Activated naive CD4-positive, alpha-beta T cell treated with anti-CD3 and anti-CD28 coated beads for 36 hours (primary cell): ENCODE measurements around the gene NOP53. TPM values are rescaled to one million over a fixed set of nuclear protein-coding genes. Genes with fewer than 3 reads are reported as not detected.
A peak's percentile ranks its signal among the peaks of the same experiment; 100 is the strongest.
"Not testable (repeated sequence)": the region's sequence is repeated elsewhere in the genome, so short reads cannot be mapped to it uniquely, and the experiment has no call there.

Experiments used
- CTCF ChIA-PET: fragments of 350-600 bp; sonication (Branson Sonifier 250); formaldehyde crosslinking; loops from one replicate; lab custom pipeline; 2021; ENCODE audit warnings: antibody characterized with exemption; lab: Charles Lee
- DNase-seq: peaks from one replicate; pipeline ENCODE4 v3.0.0-alpha.2; 2020
- H3K27ac Mint-ChIP-seq: one replicate; pipeline ENCODE4 v1.8.0; 2021; ENCODE audit warnings: mild to moderate bottlenecking, mixed read lengths
- H3K27me3 Mint-ChIP-seq: one replicate; pipeline ENCODE4 v1.8.0; 2021; ENCODE audit warnings: low read depth, mixed read lengths
- H3K36me3 Mint-ChIP-seq: one replicate; pipeline ENCODE4 v1.8.0; 2021; ENCODE audit warnings: low read depth, mixed read lengths
- H3K4me1 Mint-ChIP-seq: one replicate; pipeline ENCODE4 v1.8.0; 2021; ENCODE audit warnings: low read depth, mixed read lengths
- H3K4me3 Mint-ChIP-seq: one replicate; pipeline ENCODE4 v1.8.0; 2021; ENCODE audit warnings: mild to moderate bottlenecking, moderate library complexity, mixed read lengths
- H3K9me3 Mint-ChIP-seq: one replicate; pipeline ENCODE4 v1.8.0; 2021; ENCODE audit warnings: mixed read lengths
- intact Hi-C: fragments of 100-400 bp; cut with micrococcal nuclease; formaldehyde crosslinking; loops from one replicate; pipeline ENCODE4 v1.15.1; 2023
- total RNA-seq, 2 experiments: library from RNA; stranded (reverse); gene quantifications; one replicate each; pipeline ENCODE4 v1.2.3, GENCODE V29; 2021

NOP53 gene
- total RNA-seq, 2 experiments from 2014 or later, result 274 to 300 TPM

DNA sequence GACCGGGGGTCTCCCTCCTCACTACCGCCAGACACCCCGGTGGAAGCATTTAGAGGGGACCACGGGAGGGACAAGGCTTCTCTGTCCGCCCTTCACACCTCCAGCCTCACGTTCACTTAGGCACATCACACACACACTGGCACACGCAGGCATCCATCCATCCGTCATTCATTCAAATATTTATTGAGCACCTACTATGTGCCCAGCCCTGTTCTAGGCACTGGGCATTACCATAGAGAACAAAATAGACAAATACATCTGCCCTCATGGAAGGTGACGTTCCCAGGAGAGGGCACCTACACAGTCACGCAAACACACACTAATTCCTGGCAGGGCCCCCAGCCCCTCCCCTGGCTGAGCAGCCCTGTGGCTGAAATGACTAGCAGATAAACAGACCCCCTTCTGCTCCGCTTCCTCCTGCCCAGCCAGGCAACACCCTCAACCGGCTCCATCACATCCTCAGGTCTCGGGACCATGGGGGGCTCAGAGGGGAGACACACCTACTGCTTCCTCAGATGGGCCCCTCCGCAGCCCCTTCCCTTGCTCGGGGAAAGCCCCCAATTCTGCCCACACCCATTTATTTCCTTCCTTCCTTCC is 3.7 kb upstream of the NOP53 start:
- Mint-ChIP-seq H3K4me3 (no peak overlapping the region), H3K27ac (no peak overlapping the region), H3K4me1 (peaks cover 29% of the 10 kb centered on the region), H3K27me3 (no peaks in the 10 kb centered on the region), H3K36me3 (peaks cover under 1% of the 10 kb centered on the region), H3K9me3 (no peaks in the 10 kb centered on the region)
- intact Hi-C loops, result no loop called here
- DNase-seq, result no peak
- CTCF ChIA-PET, result interaction anchor here (7.5 kb wide), 1 partner anchor 28 kb away, joined by 103 read pairs; the partner anchor contains the start of gene EHD2

DNA sequence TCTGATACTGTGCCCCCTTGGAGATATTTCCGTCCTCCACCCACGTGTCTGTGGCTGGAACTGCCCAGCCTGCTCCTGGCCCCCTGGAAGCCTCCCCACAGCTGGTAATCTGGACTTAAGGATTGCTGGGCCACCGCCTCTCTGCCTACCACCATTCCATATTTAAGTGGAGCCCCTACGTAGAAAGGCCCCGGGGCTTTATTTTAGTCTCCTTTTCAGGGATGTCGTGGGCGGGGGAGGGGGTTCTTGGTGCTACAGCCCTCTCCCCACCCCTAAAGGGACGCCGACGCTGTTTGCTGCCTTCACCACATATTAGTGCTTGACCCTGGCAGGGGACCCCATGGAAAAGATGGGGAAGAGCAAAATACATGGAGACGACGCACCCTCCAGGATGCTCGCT is 2.7 kb upstream of the NOP53 start:
- Mint-ChIP-seq H3K4me1 (peaks cover 36% of the 10 kb centered on the region), H3K9me3 (no peaks in the 10 kb centered on the region), H3K4me3 (no peak overlapping the region), H3K36me3 (peaks cover 6% of the 10 kb centered on the region), H3K27ac (no peak overlapping the region), H3K27me3 (no peaks in the 10 kb centered on the region)
- DNase-seq, result no peak
- CTCF ChIA-PET, result interaction anchor here (0.9 to 7.5 kb wide), 6 partner anchors 10 to 258 kb away, joined by 3 to 103 read pairs (median 8); partner anchors contain the start of genes EHD2 and KPTN
- intact Hi-C loops, result loop anchor here (1.0 kb wide), 4 partner anchors 13 to 227 kb away; partner anchors contain the start of genes EHD2 and NAPA

DNA sequence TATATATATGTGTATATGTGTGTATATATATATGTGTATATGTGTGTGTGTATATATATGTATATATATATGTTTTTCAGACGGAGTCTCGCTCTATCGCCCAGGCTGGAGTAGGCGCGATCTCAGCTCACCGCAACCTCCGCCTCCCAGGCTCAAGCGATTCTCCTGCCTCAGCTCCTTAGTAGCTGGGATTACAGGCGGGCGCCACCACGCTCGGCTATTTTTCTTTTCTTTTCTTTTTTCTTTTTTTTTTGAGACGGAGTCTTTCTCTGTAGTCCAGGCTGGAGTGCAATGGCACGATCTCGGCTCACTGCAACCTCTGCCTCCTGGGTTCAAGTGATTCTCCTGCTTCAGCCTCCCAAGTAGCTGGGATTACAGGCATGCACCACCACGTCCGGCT is 783 bp downstream of the NOP53 start:
- peaks cover 58% of the 10 kb centered on the region for H3K4me1 Mint-ChIP-seq
- intact Hi-C loops, H3K9me3 Mint-ChIP-seq, H3K27me3 Mint-ChIP-seq, DNase-seq: not testable (repeated sequence)
- CTCF ChIA-PET, result interaction anchor here (7.5 kb wide), 1 partner anchor 33 kb away, joined by 103 read pairs; the partner anchor contains the start of gene EHD2
- H3K36me3 Mint-ChIP-seq, result peaks cover 22% of the 10 kb centered on the region
- peak overlapping the region; percentile 100 for H3K27ac Mint-ChIP-seq
- H3K4me3 Mint-ChIP-seq, result peak overlapping the region; percentile 99

DNA sequence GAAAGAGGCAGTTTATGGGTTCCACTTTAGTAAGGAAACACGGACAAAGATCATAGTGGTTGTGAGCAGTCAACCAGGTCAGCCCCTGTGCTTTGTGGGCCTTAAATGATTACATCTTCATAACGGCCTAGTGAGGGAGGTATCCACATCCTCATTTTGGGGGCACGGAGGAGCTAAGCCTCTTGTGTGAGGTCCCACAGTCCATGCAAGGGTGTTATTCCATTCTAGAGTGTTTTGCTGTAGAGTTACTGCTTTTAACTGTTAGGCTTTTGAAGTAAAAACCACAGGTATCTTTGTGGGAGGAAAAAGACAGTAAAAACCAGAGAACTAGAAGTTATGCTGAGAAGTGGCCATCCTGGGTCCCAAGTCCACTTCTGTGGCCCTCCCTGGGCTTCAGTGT is 4.0 kb downstream of the NOP53 start:
- CTCF ChIA-PET, result interaction anchor here (1.8 kb wide), 1 partner anchor 37 kb away, joined by 9 read pairs; the partner anchor contains the start of gene EHD2
- DNase-seq, result no peak
- Mint-ChIP-seq H3K27me3 (no peaks in the 10 kb centered on the region), H3K36me3 (peaks cover 40% of the 10 kb centered on the region), H3K9me3 (no peaks in the 10 kb centered on the region), H3K4me3 (no peak overlapping the region), H3K27ac (peak overlapping the region; percentile 52), H3K4me1 (peaks cover 42% of the 10 kb centered on the region)
- intact Hi-C loops, result no loop called here

DNA sequence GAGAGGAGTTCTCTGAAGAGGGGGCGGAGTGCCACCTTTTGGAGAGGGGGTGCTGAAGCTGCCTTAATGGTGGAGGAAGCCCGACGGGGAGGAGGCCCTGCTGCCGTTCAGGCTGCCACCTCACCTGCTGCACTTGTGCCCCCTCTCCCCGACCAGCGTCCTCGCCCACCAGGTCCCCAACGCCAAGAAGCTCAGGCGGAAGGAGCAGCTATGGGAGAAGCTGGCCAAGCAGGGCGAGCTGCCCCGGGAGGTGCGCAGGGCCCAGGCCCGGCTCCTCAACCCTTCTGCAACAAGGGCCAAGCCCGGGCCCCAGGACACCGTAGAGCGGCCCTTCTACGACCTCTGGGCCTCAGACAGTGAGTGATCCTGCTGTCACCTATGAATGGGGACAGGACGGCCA is 5.4 kb downstream of the NOP53 start:
- Mint-ChIP-seq H3K27me3 (no peaks in the 10 kb centered on the region), H3K27ac (no peak overlapping the region), H3K36me3 (peaks cover 42% of the 10 kb centered on the region), H3K9me3 (no peaks in the 10 kb centered on the region), H3K4me3 (no peak overlapping the region), H3K4me1 (peaks cover 32% of the 10 kb centered on the region)
- no peak for DNase-seq
- CTCF ChIA-PET, result no interaction called here
- intact Hi-C loops, result no loop called here

DNA sequence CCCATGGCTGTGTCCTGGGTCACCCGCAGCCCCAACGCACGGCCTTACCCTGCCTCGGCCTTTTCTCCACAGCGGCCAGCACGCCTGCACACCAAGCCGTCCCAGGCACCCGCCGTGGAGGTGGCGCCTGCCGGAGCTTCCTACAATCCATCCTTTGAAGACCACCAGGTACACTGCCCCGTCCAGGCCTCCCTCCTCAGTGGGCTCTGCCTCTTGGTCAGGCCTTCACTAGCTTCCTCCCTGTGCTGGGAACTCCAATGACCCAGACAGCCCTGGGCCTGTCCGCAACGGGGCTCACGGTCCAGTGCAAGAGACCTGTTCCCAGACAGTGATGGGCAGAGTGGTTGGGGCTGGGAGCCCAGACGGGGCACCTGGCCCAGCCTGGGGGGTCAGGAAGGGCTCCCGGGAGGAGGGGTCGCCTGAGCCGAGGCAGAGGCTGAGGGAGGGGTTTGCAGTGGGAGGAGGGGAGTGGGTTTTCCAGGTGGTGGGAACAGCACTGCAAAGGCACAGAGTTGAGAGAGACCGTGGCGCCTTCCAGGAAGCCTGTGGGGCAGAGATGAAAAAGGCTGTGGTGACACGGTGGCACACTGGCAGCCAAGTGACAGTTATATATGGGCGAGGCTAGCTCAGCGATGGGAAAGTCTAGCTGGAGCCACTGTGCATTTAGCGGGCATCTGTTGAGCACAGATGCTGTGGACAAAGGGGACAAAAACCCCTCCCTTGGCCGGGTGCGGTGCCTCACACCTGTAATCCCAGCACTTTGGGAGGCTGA is 7.3 kb downstream of the NOP53 start:
- no peaks in the 10 kb centered on the region for H3K9me3 Mint-ChIP-seq
- H3K36me3 Mint-ChIP-seq, result peaks cover 46% of the 10 kb centered on the region
- CTCF ChIA-PET, result no interaction called here
- intact Hi-C loops, result no loop called here
- DNase-seq, result no peak
- no peak overlapping the region for H3K4me3 Mint-ChIP-seq
- H3K27ac Mint-ChIP-seq, result no peak overlapping the region
- H3K4me1 Mint-ChIP-seq, result peaks cover 22% of the 10 kb centered on the region
- no peaks in the 10 kb centered on the region for H3K27me3 Mint-ChIP-seq

DNA sequence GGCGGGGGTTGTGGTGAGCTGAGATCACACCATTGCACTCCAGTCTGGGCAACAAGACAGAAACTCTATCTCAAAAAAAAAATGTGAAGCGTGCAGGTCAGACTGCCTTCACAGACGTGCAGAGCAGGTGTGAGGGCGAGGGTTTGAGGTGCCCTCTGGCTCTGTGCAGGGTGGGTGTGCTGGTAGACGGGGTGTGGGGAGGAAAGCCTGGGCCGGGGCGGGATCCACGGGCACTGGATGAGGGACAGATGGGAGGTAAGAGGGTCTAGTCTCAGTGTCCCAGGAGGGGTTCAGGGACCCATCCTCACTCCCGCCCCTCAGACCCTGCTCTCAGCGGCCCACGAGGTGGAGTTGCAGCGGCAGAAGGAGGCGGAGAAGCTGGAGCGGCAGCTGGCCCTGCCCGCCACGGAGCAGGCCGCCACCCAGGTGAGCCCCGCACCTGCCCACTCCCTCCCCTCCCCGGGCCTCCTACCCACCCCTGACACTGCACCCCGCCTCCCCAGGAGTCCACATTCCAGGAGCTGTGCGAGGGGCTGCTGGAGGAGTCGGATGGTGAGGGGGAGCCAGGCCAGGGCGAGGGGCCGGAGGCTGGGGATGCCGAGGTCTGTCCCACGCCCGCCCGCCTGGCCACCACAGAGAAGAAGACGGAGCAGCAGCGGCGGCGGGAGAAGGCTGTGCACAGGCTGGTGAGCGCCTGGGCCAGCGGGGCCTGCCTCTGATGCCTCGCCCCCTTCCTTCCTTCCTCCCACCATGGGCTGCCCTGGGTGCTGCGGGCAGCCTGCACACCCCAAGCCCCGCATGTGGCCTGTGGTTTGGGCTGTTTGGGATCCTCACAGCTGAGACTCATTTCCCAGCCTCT is 9.1 kb downstream of the NOP53 start:
- H3K4me1 Mint-ChIP-seq, result peaks cover 6% of the 10 kb centered on the region
- peaks cover 46% of the 10 kb centered on the region for H3K36me3 Mint-ChIP-seq
- intact Hi-C loops, result no loop called here
- H3K27ac Mint-ChIP-seq, result no peak overlapping the region
- CTCF ChIA-PET, result interaction anchor here (0.5 kb wide), 1 partner anchor 60 kb away, joined by 3 read pairs; no protein-coding TSS in a partner anchor
- DNase-seq, result no peak
- no peaks in the 10 kb centered on the region for H3K9me3 Mint-ChIP-seq
- H3K27me3 Mint-ChIP-seq, result no peaks in the 10 kb centered on the region
- H3K4me3 Mint-ChIP-seq, result no peak overlapping the region

DNA sequence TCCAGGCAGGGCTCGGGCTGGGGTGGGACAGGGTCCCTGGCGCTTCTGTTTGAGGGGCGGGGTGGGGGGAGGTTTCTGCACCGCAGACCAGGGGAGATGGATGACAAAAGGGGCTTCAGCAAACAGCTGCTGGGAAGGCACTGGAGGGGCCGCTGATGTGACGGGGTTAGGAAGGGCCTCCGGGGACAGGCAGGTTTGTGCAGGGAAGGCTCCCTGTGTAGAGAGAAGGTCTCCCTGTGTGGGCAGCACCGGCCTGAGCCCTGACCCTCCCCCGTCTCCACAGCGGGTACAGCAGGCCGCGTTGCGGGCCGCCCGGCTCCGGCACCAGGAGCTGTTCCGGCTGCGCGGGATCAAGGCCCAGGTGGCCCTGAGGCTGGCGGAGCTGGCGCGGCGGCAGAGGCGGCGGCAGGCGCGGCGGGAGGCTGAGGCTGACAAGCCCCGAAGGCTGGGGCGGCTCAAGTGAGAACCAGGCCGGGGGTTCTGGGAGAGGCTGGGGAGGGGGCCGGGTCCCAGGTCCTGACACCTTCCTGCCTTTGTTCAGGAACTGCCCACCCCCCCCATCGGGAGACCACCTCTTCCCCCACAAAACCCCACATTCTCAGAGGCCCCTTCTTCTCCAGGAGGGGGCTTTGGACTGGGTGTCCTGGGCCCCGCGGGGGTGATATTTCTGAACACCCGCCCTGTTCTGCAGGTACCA is 9.9 kb downstream of the NOP53 start:
- H3K36me3 Mint-ChIP-seq, result peaks cover 44% of the 10 kb centered on the region
- CTCF ChIA-PET, result no interaction called here
- no peak for DNase-seq

DNA sequence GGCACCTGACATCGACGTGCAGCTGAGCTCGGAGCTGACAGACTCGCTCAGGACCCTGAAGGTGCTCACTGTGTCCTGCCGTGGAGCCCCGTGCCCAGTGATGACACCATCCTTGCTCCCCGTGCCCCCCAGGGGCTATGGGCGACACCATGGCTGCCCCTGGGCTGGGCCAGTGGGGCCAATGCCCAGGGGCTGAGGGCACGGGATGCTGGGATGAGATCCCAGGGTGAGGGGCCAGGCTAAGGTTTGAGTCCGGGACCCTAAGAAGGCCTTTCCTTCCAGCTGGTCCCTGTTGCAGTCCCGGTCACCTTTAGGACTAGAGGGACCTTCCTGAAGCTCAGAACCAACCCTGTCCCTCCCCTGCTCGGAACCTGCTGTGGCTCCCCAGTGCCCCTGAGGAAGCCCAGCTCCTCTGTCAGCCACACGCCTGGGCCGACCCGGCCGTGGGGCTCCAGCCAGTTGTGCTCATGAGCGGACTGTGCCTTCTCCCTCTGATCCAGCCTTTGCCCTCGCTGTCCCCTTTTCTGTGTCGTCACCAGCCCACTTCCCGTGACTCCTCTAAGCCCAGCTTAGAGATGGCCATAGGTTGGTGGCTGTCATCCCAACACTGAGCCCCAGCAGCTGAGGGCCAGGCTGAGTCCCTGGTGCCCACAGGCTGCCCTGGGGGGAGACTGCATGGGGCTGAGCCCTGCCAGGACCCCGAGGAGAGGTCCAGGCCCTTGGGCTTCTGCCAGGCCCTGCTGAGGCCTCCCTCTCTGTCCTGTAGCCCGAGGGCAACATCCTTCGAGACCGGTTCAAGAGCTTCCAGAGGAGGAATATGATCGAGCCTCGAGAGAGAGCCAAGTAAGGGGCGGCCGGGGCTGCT is 10.6 kb downstream of the NOP53 start:
- no peak overlapping the region for H3K4me3 Mint-ChIP-seq
- peaks cover 40% of the 10 kb centered on the region for H3K36me3 Mint-ChIP-seq

More for the DNA sequence above, 9.9 kb downstream of the NOP53 start:
- H3K9me3 Mint-ChIP-seq, result no peaks in the 10 kb centered on the region
- peaks cover 2% of the 10 kb centered on the region for H3K4me1 Mint-ChIP-seq
- no peak overlapping the region for H3K27ac Mint-ChIP-seq
- no peaks in the 10 kb centered on the region for H3K27me3 Mint-ChIP-seq
- no peak overlapping the region for H3K4me3 Mint-ChIP-seq
- intact Hi-C loops, result no loop called here

DNA sequence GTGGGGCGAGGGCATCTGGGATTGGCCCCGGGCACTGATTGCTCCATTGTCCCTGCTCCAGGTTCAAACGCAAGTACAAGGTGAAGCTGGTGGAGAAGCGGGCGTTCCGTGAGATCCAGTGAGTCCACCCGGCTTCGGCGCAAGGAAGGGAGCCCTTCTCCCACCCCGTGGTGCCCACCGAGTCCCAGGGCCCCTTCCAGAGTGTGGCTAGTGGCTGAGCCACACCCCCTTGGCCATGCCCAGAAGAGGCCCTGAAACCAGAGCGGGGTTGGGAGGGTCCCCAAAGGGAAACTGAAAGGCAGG is 11.2 kb downstream of the NOP53 start:
- H3K9me3 Mint-ChIP-seq, result no peaks in the 10 kb centered on the region
- CTCF ChIA-PET, result interaction anchor here (0.9 kb wide), 1 partner anchor 43 kb away, joined by 3 read pairs; the partner anchor contains the start of gene EHD2
- H3K4me3 Mint-ChIP-seq, result no peak overlapping the region
- peaks cover 40% of the 10 kb centered on the region for H3K36me3 Mint-ChIP-seq
- H3K27ac Mint-ChIP-seq, result no peak overlapping the region
- intact Hi-C loops, result no loop called here
- no peak for DNase-seq
- no peaks in the 10 kb centered on the region for H3K4me1 Mint-ChIP-seq
- no peaks in the 10 kb centered on the region for H3K27me3 Mint-ChIP-seq

More for the DNA sequence above, 10.6 kb downstream of the NOP53 start:
- Mint-ChIP-seq H3K27ac (no peak overlapping the region), H3K4me1 (no peaks in the 10 kb centered on the region), H3K9me3 (no peaks in the 10 kb centered on the region), H3K27me3 (no peaks in the 10 kb centered on the region)
- CTCF ChIA-PET, result interaction anchor here (0.9 kb wide), 1 partner anchor 43 kb away, joined by 3 read pairs; the partner anchor contains the start of gene EHD2
- no peak for DNase-seq
- intact Hi-C loops, result no loop called here
